Neuronal stem cell (in vitro differentiated cells): Measurements from ENCODE around the gene GPR135.
A peak's percentile ranks its signal among the peaks of the same experiment; 100 is the strongest.

ENCODE experiments used
- DNase-seq: peaks from one replicate; pipeline ENCODE4 v3.0.0-alpha.2; 2013; ENCODE audit warnings: low spot score
- H2AFZ ChIP-seq: one replicate; pipeline ENCODE4 v1.6.1; 2013; ENCODE audit warnings: mild to moderate bottlenecking, low read length, inconsistent platforms
- H2AK5ac ChIP-seq: 2 replicates; pipeline ENCODE4 v1.6.1; 2013; ENCODE audit warnings: low read depth, mild to moderate bottlenecking, inconsistent platforms, low read length, moderate library complexity, mixed read lengths
- H2BK120ac ChIP-seq: 2 replicates; pipeline ENCODE4 v1.6.1; 2013; ENCODE audit warnings: low read depth, mild to moderate bottlenecking, inconsistent platforms, low read length, moderate library complexity, mixed read lengths
- H2BK12ac ChIP-seq: one replicate; pipeline ENCODE4 v1.6.1; 2013; ENCODE audit warnings: low read length, inconsistent platforms
- H2BK15ac ChIP-seq: 2 replicates; pipeline ENCODE4 v1.6.1; 2013; ENCODE audit warnings: mild to moderate bottlenecking, low read length, inconsistent platforms, mixed read lengths
- H2BK5ac ChIP-seq: one replicate; pipeline ENCODE4 v1.6.1; 2013; ENCODE audit warnings: inconsistent platforms, mild to moderate bottlenecking, low read length, moderate library complexity
- H3K14ac ChIP-seq: one replicate; pipeline ENCODE4 v1.6.1; 2013; ENCODE audit warnings: low read length, inconsistent platforms
- H3K18ac ChIP-seq: 2 replicates; pipeline ENCODE4 v1.6.1; 2013; ENCODE audit warnings: low read length, inconsistent platforms
- H3K23ac ChIP-seq: 2 replicates; pipeline ENCODE4 v1.6.1; 2013; ENCODE audit warnings: low read depth, mild to moderate bottlenecking, mixed read lengths, low read length, inconsistent platforms; ENCODE audit not compliant: poor library complexity
- H3K27ac ChIP-seq: replicated peaks from 3 replicates; pipeline ENCODE4 v1.5.1; 2013; ENCODE audit warnings: low read length, inconsistent platforms
- H3K27me3 ChIP-seq, 3 experiments: 2 replicates each; pipeline ENCODE4 v1.6.1; 2013; ENCODE audit warnings: low read length in 3 of 3, mild to moderate bottlenecking in 2 of 3, inconsistent platforms in 1 of 3, low read depth in 1 of 3, mixed read lengths in 1 of 3, moderate library complexity in 1 of 3; ENCODE audit not compliant: control insufficient read depth in 3 of 3, insufficient read depth in 3 of 3
- H3K36me3 ChIP-seq, 2 donors: replicated peaks in 1 of 2; 2 replicates each; pipeline ENCODE4 v1.6.1; 2013; ENCODE audit warnings: low read length in 2 of 2; ENCODE audit not compliant: control insufficient read depth in 2 of 2, insufficient read depth in 2 of 2
- H3K4ac ChIP-seq: 2 replicates; pipeline ENCODE4 v1.6.1; 2013; ENCODE audit warnings: inconsistent platforms, mild to moderate bottlenecking, low read length, moderate library complexity
- H3K4me1 ChIP-seq, 2 donors: 1 replicate in 1 of 2; 2 replicates in 1 of 2; pipeline ENCODE4 v1.6.1; 2013; ENCODE audit warnings: low read length in 2 of 2, low read depth in 1 of 2; ENCODE audit not compliant: control insufficient read depth in 2 of 2, insufficient read depth in 1 of 2
- H3K4me2 ChIP-seq: one replicate; pipeline ENCODE4 v1.6.1; 2013; ENCODE audit warnings: mild to moderate bottlenecking, low read length, inconsistent platforms; ENCODE audit not compliant: insufficient read depth, poor library complexity, severe bottlenecking
- H3K4me3 ChIP-seq, 2 donors: 2 replicates each; pipeline ENCODE4 v1.5.1; 2013; ENCODE audit warnings: low read length in 2 of 2, mild to moderate bottlenecking in 2 of 2, inconsistent platforms in 1 of 2, moderate library complexity in 1 of 2
- H3K79me1 ChIP-seq: one replicate; pipeline ENCODE4 v1.6.1; 2013; ENCODE audit warnings: low read depth, mild to moderate bottlenecking, inconsistent platforms, low read length, moderate library complexity
- H3K9ac ChIP-seq: one replicate; pipeline ENCODE4 v1.6.1; 2013; ENCODE audit warnings: mild to moderate bottlenecking, low read depth, low read length, inconsistent platforms; ENCODE audit not compliant: poor library complexity
- H3K9me3 ChIP-seq, 2 donors: replicated peaks in 1 of 2; 2 replicates each; pipeline versions ENCODE3 to v1.6.1; 2013; ENCODE audit warnings: low read length in 2 of 2, mild to moderate bottlenecking in 2 of 2, inconsistent platforms in 1 of 2, low read depth in 1 of 2, mixed read lengths in 1 of 2, moderate library complexity in 1 of 2; ENCODE audit not compliant: control insufficient read depth in 2 of 2, insufficient read depth in 1 of 2
- H4K8ac ChIP-seq: one replicate; pipeline ENCODE4 v1.6.1; 2013; ENCODE audit warnings: low read depth, mild to moderate bottlenecking, inconsistent platforms, low read length, moderate library complexity
- H4K91ac ChIP-seq: one replicate; pipeline ENCODE4 v1.6.1; 2013; ENCODE audit warnings: low read length, low read depth, mild to moderate bottlenecking, inconsistent platforms; ENCODE audit not compliant: poor library complexity
- WGBS, 2 donors: extraction: QIAGEN DNeasy Blood & Tissue Kit; methylation state at CpG; one replicate each; pipeline ENCODE4 v1.1.7; 2013; ENCODE audit warnings: missing lambda C conversion rate in 2 of 2, mixed read lengths in 1 of 2; ENCODE audit not compliant: insufficient read length in 2 of 2, insufficient replicate concordance in 1 of 2; ENCODE audit errors: extremely low coverage in 2 of 2; 5-methylcytosine and 5-hydroxymethylcytosine counted together

The GPR135 gene

DNA sequence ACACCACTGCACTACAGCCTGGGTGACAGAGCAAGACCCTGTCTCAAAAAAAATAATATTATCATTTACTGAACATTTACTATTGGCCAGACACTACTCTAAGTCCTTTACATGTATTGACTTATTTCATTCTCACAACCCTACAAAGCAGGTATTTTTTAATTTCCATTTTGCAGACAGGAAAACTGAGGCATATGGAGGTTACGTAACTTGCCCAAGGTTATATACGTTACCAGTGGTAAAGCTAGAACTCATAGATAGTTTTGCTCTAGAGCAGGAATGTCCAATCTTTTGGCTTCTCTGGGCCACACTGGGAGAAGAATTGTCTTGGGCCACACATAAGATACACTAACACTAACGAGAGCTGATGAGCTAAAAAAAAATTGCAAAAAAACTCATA lies 13.4 kb upstream of the GPR135 start:
- no peak overlapping the region for H2BK15ac ChIP-seq
- H3K18ac ChIP-seq: no peak overlapping the region
- peaks cover 4 to 8% of the 10 kb centered on the region in 2 donors for H3K4me1 ChIP-seq
- no peak overlapping the region for H3K9ac ChIP-seq
- H3K27me3 ChIP-seq: peaks cover 0 to 2% (median 0%) of the 10 kb centered on the region in 3 experiments
- no peak overlapping the region for H2BK12ac ChIP-seq
- H3K9me3 ChIP-seq: no peaks in the 10 kb centered on the region
- H3K4ac ChIP-seq: no peak overlapping the region
- no peak overlapping the region for H2AK5ac ChIP-seq
- no peak overlapping the region for H2AFZ ChIP-seq
- no peak overlapping the region for H4K91ac ChIP-seq
- H3K27ac ChIP-seq: no peak overlapping the region
- no peak overlapping the region for H3K4me3 ChIP-seq
- no peak overlapping the region for H2BK120ac ChIP-seq
- peaks cover 3% of the 10 kb centered on the region for H3K79me1 ChIP-seq
- WGBS, 2 donors: no CpG with 5 or more reads among the region's 3 CpGs
- H2BK5ac ChIP-seq: no peak overlapping the region
- no peak overlapping the region for H3K4me2 ChIP-seq
- no peak for DNase-seq
- peaks cover 14 to 63% of the 10 kb centered on the region in 2 donors for H3K36me3 ChIP-seq
- no peak overlapping the region for H3K23ac ChIP-seq
- no peak overlapping the region for H4K8ac ChIP-seq
- H3K14ac ChIP-seq: no peak overlapping the region

GRCh38 chr14:59475709-59476108 lies 10.5 kb upstream of the GPR135 start:
- H3K27ac ChIP-seq: no peak overlapping the region

DNA sequence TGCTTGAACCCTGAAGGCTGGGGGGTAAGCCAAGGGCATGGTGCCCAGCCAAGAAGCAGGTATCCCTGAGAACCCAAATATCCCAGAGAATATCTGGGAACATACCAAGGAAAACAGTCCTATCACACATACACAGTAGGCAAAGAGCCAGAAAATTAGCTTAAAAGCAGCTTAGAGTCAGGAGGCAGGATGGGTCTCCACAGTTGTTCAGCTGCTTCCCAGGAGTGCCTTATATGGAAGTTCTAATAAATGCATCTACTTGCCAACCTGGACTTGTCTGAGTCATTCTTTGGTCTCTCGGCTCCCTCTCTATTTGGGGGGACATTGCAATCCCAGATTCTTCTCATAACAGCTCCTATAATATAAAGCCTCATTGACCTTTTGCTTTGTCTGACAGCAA lies 9.0 kb upstream of the GPR135 start:
- Histone ChIP-seq H3K4me3 (no peak overlapping the region), H2BK12ac (no peak overlapping the region), H3K9ac (no peak overlapping the region), H4K8ac (no peak overlapping the region), H3K4me1 (no peaks in the 10 kb centered on the region), H2BK5ac (no peak overlapping the region), H2AK5ac (no peak overlapping the region), H4K91ac (no peak overlapping the region), H3K4ac (no peak overlapping the region), H3K9me3 (no peaks in the 10 kb centered on the region), H2BK15ac (no peak overlapping the region), H2AFZ (no peak overlapping the region), H3K23ac (no peak overlapping the region), H3K4me2 (no peak overlapping the region), H3K14ac (no peak overlapping the region), H3K27ac (no peak overlapping the region), H3K36me3 (peaks cover 15 to 93% of the 10 kb centered on the region in 2 donors), H3K79me1 (no peaks in the 10 kb centered on the region), H3K18ac (no peak overlapping the region), H3K27me3 (no peaks in the 10 kb centered on the region), H2BK120ac (no peak overlapping the region)
- WGBS, 2 donors: no CpG with 5 or more reads among the region's 1 CpG
- no peak for DNase-seq

More at GRCh38 chr14:59475709-59476108, 10.5 kb upstream of the GPR135 start:
- H3K4me1 ChIP-seq: no peaks in the 10 kb centered on the region
- no peak overlapping the region for H2AFZ ChIP-seq
- no peak overlapping the region for H4K91ac ChIP-seq
- no peak overlapping the region for H2BK5ac ChIP-seq
- no peak overlapping the region for H2AK5ac ChIP-seq
- H3K4me3 ChIP-seq: no peak overlapping the region
- H3K4ac ChIP-seq: no peak overlapping the region
- no peak overlapping the region for H2BK12ac ChIP-seq
- peaks cover 15 to 86% of the 10 kb centered on the region in 2 donors for H3K36me3 ChIP-seq
- H2BK15ac ChIP-seq: no peak overlapping the region
- no peak for DNase-seq
- H3K79me1 ChIP-seq: no peaks in the 10 kb centered on the region
- H3K27me3 ChIP-seq: no peaks in the 10 kb centered on the region
- no peak overlapping the region for H4K8ac ChIP-seq
- no peaks in the 10 kb centered on the region for H3K9me3 ChIP-seq
- H3K4me2 ChIP-seq: no peak overlapping the region
- no peak overlapping the region for H2BK120ac ChIP-seq
- no peak overlapping the region for H3K9ac ChIP-seq
- no peak overlapping the region for H3K18ac ChIP-seq
- no CpG with 5 or more reads among the region's 1 CpG for WGBS, 2 donors
- H3K23ac ChIP-seq: no peak overlapping the region
- no peak overlapping the region for H3K14ac ChIP-seq

- H3K23ac ChIP-seq: peak overlapping the region; percentile 82
- H3K79me1 ChIP-seq: no peaks in the 10 kb centered on the region
- WGBS, 2 donors: no CpG with 5 or more reads among the region's 105 CpGs
- peak; percentile 70 for DNase-seq
- no peak overlapping the region for H2BK120ac ChIP-seq
- peak overlapping the region; percentile 89 for H3K9ac ChIP-seq
- no peak overlapping the region for H2AK5ac ChIP-seq
- no peak overlapping the region for H4K8ac ChIP-seq
- H2BK15ac ChIP-seq: peak overlapping the region; percentile 42
- peak overlapping the region; percentile 72 for H2BK5ac ChIP-seq
- peak overlapping the region in 1 of 2 donors; percentile 85 for H3K4me3 ChIP-seq
- no peak overlapping the region for H4K91ac ChIP-seq
- no peak overlapping the region for H3K27ac ChIP-seq
- H3K36me3 ChIP-seq: peaks cover 0 to 68% of the 10 kb centered on the region in 2 donors
- peaks cover 0 to 14% (median 2%) of the 10 kb centered on the region in 3 experiments for H3K27me3 ChIP-seq
- H3K18ac ChIP-seq: peak overlapping the region; percentile 92
- H2AFZ ChIP-seq: no peak overlapping the region
- peak overlapping the region; percentile 87 for H3K14ac ChIP-seq
- H3K9me3 ChIP-seq: no peaks in the 10 kb centered on the region
- H3K4ac ChIP-seq: no peak overlapping the region
- H3K4me1 ChIP-seq: peaks cover 0 to 6% of the 10 kb centered on the region in 2 donors
- no peak overlapping the region for H2BK12ac ChIP-seq
- peak overlapping the region; percentile 95 for H3K4me2 ChIP-seq
Observed at GRCh38 chr14:59464486-59465315, 479 bp downstream of the GPR135 start.
